Aorta (tissue), 5 donors: ENCODE results near the gene OR8B4. TPM values are rescaled to one million over a fixed set of nuclear protein-coding genes. Genes with fewer than 3 reads are reported as not detected.
"Not testable (repeated sequence)": the region's sequence is repeated elsewhere in the genome, so short reads cannot be mapped to it uniquely, and the experiment has no call there.

Source experiments
- ATAC-seq: fragments of 200-7000 bp; cut with Tn5 transposase; one replicate; pipeline ENCODE4 v1.9.1; 2022; ENCODE audit warnings: moderate library complexity; ENCODE audit not compliant: low FRiP score
- DNase-seq, 2 donors: peaks; one replicate each; pipeline ENCODE4 v3.0.0-alpha.2; 2020
- H3K27ac ChIP-seq, 2 donors: one replicate each; pipeline ENCODE4 v1.5.1; 2013; ENCODE audit warnings: low read length in 2 of 2, mild to moderate bottlenecking in 2 of 2, moderate library complexity in 2 of 2, control low read depth in 1 of 2, inconsistent platforms in 1 of 2, low read depth in 1 of 2
- H3K27me3 ChIP-seq, 2 donors: one replicate each; pipeline ENCODE4 v1.6.1; 2013; ENCODE audit warnings: control low read depth in 1 of 2, low read length in 1 of 2, mild to moderate bottlenecking in 1 of 2, moderate library complexity in 1 of 2; ENCODE audit not compliant: insufficient read depth in 2 of 2, control insufficient read depth in 1 of 2
- H3K36me3 ChIP-seq, 2 donors: one replicate each; pipeline ENCODE4 v1.6.1; 2013; ENCODE audit warnings: control low read depth in 1 of 2, low read length in 1 of 2, mild to moderate bottlenecking in 1 of 2; ENCODE audit not compliant: insufficient read depth in 2 of 2, control insufficient read depth in 1 of 2
- H3K4me1 ChIP-seq, 2 donors: one replicate each; pipeline ENCODE4 v1.6.1; 2013; ENCODE audit warnings: low read length in 2 of 2, control low read depth in 1 of 2, mild to moderate bottlenecking in 1 of 2, moderate library complexity in 1 of 2; ENCODE audit not compliant: insufficient read depth in 2 of 2, control insufficient read depth in 1 of 2
- H3K4me3 ChIP-seq, 2 donors: one replicate each; pipeline ENCODE4 v1.5.1; 2013; ENCODE audit warnings: low read length in 2 of 2, control low read depth in 1 of 2, mild to moderate bottlenecking in 1 of 2
- H3K9me3 ChIP-seq: one replicate; pipeline ENCODE4 v1.6.1; 2013; ENCODE audit warnings: mild to moderate bottlenecking, low read length; ENCODE audit not compliant: control insufficient read depth
- WGBS, 2 donors: extraction: QIAGEN DNeasy Blood & Tissue Kit; methylation state at CpG; one replicate each; pipeline ENCODE4 v1.1.7; 2013; 5-methylcytosine and 5-hydroxymethylcytosine counted together
- intact Hi-C, 2 donors: fragments of 100-400 bp; cut with DNase I; formaldehyde crosslinking; loops; one replicate each; pipeline versions ENCODE4 v1.14.2 to v1.15.0; 2022
- polyA plus RNA-seq, 2 donors: library from polyadenylated mRNA; stranded (reverse); fragments of 200-250 nt; gene quantifications; one replicate each; pipeline ENCODE4 v1.2.3, GENCODE V29; 2013
- total RNA-seq, 2 donors: library from RNA; stranded (reverse); fragmentation: NEBNext Ultra II Directional; extraction: Animal tissue kit (Norgen Biotek cat#: 25700); gene quantifications; one replicate each; pipeline ENCODE4 v1.2.1, GENCODE V29; 2021
- donor health status: healthy with polysubstance abuse.
- donor health status: Bipolar disorder and iron deficiency.
- donor health status: DM: no; HTN: no; CAD: no.
- donor health status: DM: no; HTN: no; CAD: no.
- donor health status: DM: yes; HTN: yes; CAD: no.

The OR8B4 gene
- total and polyA plus RNA-seq, 4 donors, result not detected

GRCh38 chr11:124460459-124460858 is 35.8 kb upstream of the OR8B4 start:
- peaks cover 0 to 1% of the 10 kb centered on the region in 2 donors for H3K27me3 ChIP-seq
- no peaks in the 10 kb centered on the region for H3K36me3 ChIP-seq
- 71 to 85% methylated on average over 1 of the region's 1 CpG for WGBS, 2 donors
- H3K27ac ChIP-seq, result no peak overlapping the region
- intact Hi-C loops, result no loop called here
- ATAC-seq, result no peak
- no peaks in the 10 kb centered on the region for H3K4me1 ChIP-seq
- no peak overlapping the region for H3K4me3 ChIP-seq
- DNase-seq, result no peak
- H3K9me3 ChIP-seq, result peaks cover 3% of the 10 kb centered on the region

GRCh38 chr11:124459379-124459778 is 34.7 kb upstream of the OR8B4 start:
- H3K27ac ChIP-seq, DNase-seq, intact Hi-C loops, H3K4me1 ChIP-seq, H3K9me3 ChIP-seq, H3K4me3 ChIP-seq, H3K27me3 ChIP-seq, H3K36me3 ChIP-seq, ATAC-seq: not testable (repeated sequence)
- 87 to 90% methylated on average over 7 of the region's 7 CpGs for WGBS, 2 donors

DNA sequence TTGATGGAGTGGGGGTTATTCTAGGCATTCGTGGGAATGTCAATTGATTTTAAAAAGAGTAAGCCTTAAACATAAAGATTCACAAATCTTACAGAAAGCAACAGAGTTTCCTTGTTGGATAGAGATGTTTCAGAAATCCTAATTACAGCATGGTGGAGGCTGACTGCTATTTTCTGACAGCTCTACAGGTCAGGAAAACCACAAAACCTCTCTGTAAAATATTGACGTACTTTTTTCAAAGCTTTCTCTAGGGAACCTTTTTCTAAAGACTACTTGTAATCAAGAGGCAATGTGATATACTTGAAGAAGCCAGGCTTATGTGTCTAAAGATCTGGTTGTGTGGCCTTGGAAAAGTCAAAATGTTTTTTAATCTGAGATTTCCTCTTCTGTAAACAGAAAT is 29.9 kb upstream of the OR8B4 start:
- WGBS, 2 donors, result 26 to 38% methylated on average over 2 of the region's 2 CpGs
- no peaks in the 10 kb centered on the region for H3K27me3 ChIP-seq
- H3K4me1 ChIP-seq, result no peaks in the 10 kb centered on the region
- no peak overlapping the region for H3K4me3 ChIP-seq
- ATAC-seq (no peak), DNase-seq (no peak)
- no peak overlapping the region for H3K27ac ChIP-seq
- peaks cover 2% of the 10 kb centered on the region for H3K9me3 ChIP-seq
- H3K36me3 ChIP-seq, result no peaks in the 10 kb centered on the region
- intact Hi-C loops, result no loop called here

GRCh38 chr11:124446916-124447315 is 22.2 kb upstream of the OR8B4 start:
- no peaks in the 10 kb centered on the region for H3K9me3 ChIP-seq
- no peak overlapping the region for H3K4me3 ChIP-seq
- DNase-seq, result no peak
- H3K27ac ChIP-seq, result no peak overlapping the region
- no peaks in the 10 kb centered on the region for H3K27me3 ChIP-seq
- ATAC-seq, result no peak
- H3K36me3 ChIP-seq, result no peaks in the 10 kb centered on the region
- no peaks in the 10 kb centered on the region for H3K4me1 ChIP-seq
- intact Hi-C loops, result no loop called here
- 75 to 81% methylated on average over 1 of the region's 1 CpG for WGBS, 2 donors

DNA sequence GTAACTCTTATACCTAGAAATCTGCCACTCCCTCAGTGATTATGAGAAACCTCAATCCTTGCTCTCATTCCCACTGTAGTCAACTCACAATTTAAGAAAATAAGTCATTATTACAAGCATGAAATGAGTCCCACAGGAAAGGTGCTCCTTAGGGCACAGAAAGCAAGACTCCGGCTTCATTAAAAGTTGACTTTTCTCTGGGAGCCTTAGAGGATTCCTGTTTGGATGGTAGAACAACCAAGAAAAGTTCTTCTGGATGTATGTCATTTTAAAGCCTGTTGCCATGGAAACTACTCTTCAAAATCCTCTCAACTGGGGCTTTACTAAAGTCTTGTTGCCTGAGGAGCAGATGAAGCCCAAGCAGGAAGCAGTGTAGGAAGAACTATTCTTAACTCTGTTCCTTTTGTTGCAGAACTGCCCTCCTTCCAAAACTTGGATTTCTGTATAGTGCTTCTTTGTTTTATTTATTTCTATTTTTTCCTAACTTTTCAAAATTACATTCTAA is 21.0 kb upstream of the OR8B4 start, which contains the start of gene OR8B8:
TSS of gene OR8B8 (minus strand) at position 51 of the 505 bp plus-strand sequence. CDS start 4,611 bp downstream, outside the sequence.
- ATAC-seq, result no peak
- 87 to 95% methylated on average over 1 of the region's 1 CpG for WGBS, 2 donors
- H3K27ac ChIP-seq, result no peak within 1 kb of the TSS
- H3K9me3 ChIP-seq, result no peaks in the 10 kb centered on the region
- H3K4me1 ChIP-seq, result no peaks in the 10 kb centered on the region
- H3K4me3 ChIP-seq, result no peak within 1 kb of the TSS
- H3K27me3 ChIP-seq, result no peaks in the 10 kb centered on the region
- intact Hi-C loops, result no loop called here
- DNase-seq, result no peak
- no peaks in the 10 kb centered on the region for H3K36me3 ChIP-seq

DNA sequence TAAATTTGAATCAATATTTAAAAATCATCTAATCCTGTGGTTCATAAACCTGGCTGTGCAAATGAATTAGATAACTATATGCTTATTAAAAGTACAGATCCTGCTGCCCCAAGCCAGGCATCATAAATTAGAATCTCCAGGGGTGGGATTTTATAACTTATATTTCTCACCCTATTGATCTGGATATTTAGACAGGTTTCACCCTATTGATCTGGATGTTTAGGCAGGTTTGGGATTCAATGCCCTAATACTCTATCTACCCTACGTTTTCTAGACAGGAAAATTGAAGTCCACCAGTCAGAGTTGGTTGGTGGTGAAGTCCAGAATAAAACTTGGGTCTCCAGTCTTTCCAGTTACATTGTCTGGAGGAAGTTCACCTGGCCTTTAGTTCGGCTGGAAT is 18.2 kb upstream of the OR8B4 start:
- ATAC-seq (no peak), DNase-seq (no peak)
- peaks cover 0 to 3% of the 10 kb centered on the region in 2 donors for H3K27me3 ChIP-seq
- H3K4me1 ChIP-seq, result no peaks in the 10 kb centered on the region
- no peaks in the 10 kb centered on the region for H3K36me3 ChIP-seq
- intact Hi-C loops, result no loop called here
- no peaks in the 10 kb centered on the region for H3K9me3 ChIP-seq
- no peak overlapping the region for H3K4me3 ChIP-seq
- H3K27ac ChIP-seq, result no peak overlapping the region
- 52 to 69% methylated on average over 2 of the region's 2 CpGs for WGBS, 2 donors

DNA sequence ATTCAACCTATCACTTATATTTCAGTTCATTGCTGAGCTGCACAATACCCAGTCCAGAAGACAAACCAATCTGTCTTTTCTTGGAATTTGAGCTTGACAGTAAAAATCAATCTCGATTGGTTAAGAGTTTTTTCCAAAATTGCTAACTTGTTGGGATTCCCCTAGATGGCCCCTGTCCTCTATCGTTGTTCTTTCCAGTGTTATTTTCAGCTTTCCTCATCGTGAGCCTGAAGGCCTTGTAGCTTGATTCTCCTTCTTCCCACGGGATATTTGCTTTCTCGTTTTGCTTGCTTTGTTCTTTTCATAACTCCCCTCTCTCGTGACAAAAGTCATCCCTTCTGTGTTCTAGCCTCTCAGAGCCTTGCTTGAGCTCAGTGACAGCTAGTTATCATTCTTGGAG is 17.8 kb upstream of the OR8B4 start:
- H3K9me3 ChIP-seq, result no peaks in the 10 kb centered on the region
- no peaks in the 10 kb centered on the region for H3K36me3 ChIP-seq
- intact Hi-C loops, result no loop called here
- peaks cover 0 to 3% of the 10 kb centered on the region in 2 donors for H3K27me3 ChIP-seq
- no peak overlapping the region for H3K4me3 ChIP-seq
- no peaks in the 10 kb centered on the region for H3K4me1 ChIP-seq
- ATAC-seq, result no peak
- no peak for DNase-seq
- 40 to 44% methylated on average over 6 of the region's 6 CpGs for whole genome bisulfite sequencing, 2 donors
- no peak overlapping the region for H3K27ac ChIP-seq

DNA sequence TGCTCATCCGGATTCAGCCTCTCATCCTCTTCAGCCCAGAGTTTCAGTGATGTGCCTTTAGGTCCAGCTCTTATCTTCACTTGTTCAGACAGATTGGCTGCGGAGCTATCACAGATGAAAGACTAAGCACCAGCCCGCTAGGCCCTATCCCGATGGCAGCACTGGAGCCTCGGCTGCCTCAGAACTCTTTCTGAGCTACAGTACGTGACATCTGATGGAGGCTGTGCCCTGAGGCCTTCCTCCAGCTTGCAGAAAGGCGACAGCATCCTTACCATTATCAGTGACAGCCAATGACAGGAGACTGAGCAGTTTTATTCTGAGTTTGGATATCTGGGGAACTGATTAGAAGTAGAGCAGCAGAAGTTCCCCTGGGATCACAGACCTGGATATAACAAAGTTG is 16.8 kb upstream of the OR8B4 start:
- Histone ChIP-seq H3K4me1 (no peaks in the 10 kb centered on the region), H3K9me3 (no peaks in the 10 kb centered on the region), H3K36me3 (no peaks in the 10 kb centered on the region), H3K4me3 (no peak overlapping the region), H3K27ac (no peak overlapping the region), H3K27me3 (peaks cover 0 to 3% of the 10 kb centered on the region in 2 donors)
- ATAC-seq, result no peak
- no peak for DNase-seq
- WGBS, 2 donors, result 84% methylated on average over 7 of the region's 7 CpGs
- intact Hi-C loops, result no loop called here

- no peak overlapping the region for H3K27ac ChIP-seq
- H3K4me3 ChIP-seq, result no peak overlapping the region
- no peaks in the 10 kb centered on the region for H3K4me1 ChIP-seq
- ATAC-seq, result no peak
- H3K9me3 ChIP-seq, result no peaks in the 10 kb centered on the region
- no peaks in the 10 kb centered on the region for H3K36me3 ChIP-seq
- intact Hi-C loops, result no loop called here
- peaks cover 0 to 3% of the 10 kb centered on the region in 2 donors for H3K27me3 ChIP-seq
- no peak for DNase-seq
- 85% methylated on average over 5 of the region's 5 CpGs for WGBS, 2 donors
Measured at GRCh38 chr11:124441081-124441480, 16.4 kb upstream of the OR8B4 start.
